GM23338 (cell line): Measurements from ENCODE around the gene PLA2G2E.

ENCODE experiments used
- CREB1 ChIP-seq: fragments of 250-450 bp; sonication (Bioruptor Pico); IDR thresholded peaks from 2 replicates; pipeline ENCODE4 v1.5.0; 2020; ENCODE audit warnings: low read depth, mild to moderate bottlenecking, moderate library complexity
- CTCF ChIP-seq, 2 experiments: fragments of 200-600 bp in 1 of 2; sonication (generic) in 1 of 2; conservative IDR thresholded peaks; 2 replicates each; pipeline versions ENCODE4 v1.5.1 to v1.6.1; 2016 to 2017; ENCODE audit warnings: antibody characterized with exemption in 2 of 2, low read depth in 2 of 2, mild to moderate bottlenecking in 2 of 2, moderate library complexity in 1 of 2
- EZH2 ChIP-seq: fragments of 200-600 bp; sonication (generic); IDR thresholded peaks from one replicate; pipeline ENCODE4 v1.8.0; 2017; ENCODE audit warnings: antibody characterized with exemption, mild to moderate bottlenecking, low read depth; ENCODE audit not compliant: unreplicated experiment
- EZH2phosphoT487 ChIP-seq: fragments of 200-600 bp; sonication (generic); IDR thresholded peaks from one replicate; pipeline ENCODE4 v1.8.1; 2018; ENCODE audit warnings: antibody characterized with exemption; ENCODE audit not compliant: unreplicated experiment
- NANOG ChIP-seq: IDR thresholded peaks from 2 replicates; pipeline ENCODE4 v1.6.1; 2016; ENCODE audit warnings: antibody characterized with exemption, borderline replicate concordance
- POLR2AphosphoS5 ChIP-seq: IDR thresholded peaks from 2 replicates; pipeline ENCODE4 v1.6.1; 2016; ENCODE audit warnings: antibody characterized with exemption, low read depth
- ZNF331 ChIP-seq: fragments of 250-450 bp; sonication (Bioruptor Pico); IDR thresholded peaks from 2 replicates; pipeline ENCODE4 v1.5.0; 2020; ENCODE audit warnings: low read depth, mild to moderate bottlenecking, moderate library complexity
- TF ChIP-seq, protein P1 (sequence below): IDR thresholded peaks from one replicate; pipeline ENCODE4 v1.6.1; 2018; ENCODE audit warnings: antibody characterized with exemption; ENCODE audit not compliant: unreplicated experiment
- TF ChIP-seq, protein P2 (sequence below): IDR thresholded peaks from 2 replicates; pipeline ENCODE4 v1.6.1; 2016; ENCODE audit warnings: antibody characterized with exemption

DNA sequence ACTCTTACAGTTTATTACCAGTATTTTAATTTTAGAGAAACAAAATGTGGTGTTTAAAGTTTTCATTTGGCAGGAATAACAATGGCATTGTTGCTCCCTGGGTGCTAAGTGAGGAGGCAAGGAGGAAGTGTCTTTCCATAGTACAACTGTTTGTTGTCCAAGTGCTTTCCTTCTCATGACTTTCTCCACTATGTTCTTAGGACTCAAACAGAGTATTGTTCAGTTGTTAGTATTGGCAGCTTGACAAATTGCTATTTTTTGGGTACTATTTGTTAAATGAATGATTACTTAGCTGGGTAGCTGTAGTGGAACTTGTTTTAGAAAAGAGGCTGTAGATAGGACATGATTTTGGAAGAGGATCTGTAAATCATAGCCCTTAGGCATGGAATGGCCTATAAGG is 33.8 kb downstream of the PLA2G2E start:
- TF ChIP-seq CTCF (conservative IDR thresholded peaks at IDR 0.05; ENCODE audit: low read depth in 2 of 2) (no peak), NANOG (no peak), EZH2phosphoT487 (no peak), POLR2AphosphoS5 (no peak), EZH2 (no peak), ZNF331 (CRISPR knock-in tag) (no peak), CREB1 (CRISPR knock-in tag) (no peak)
- TF ChIP-seq, protein P1, sequence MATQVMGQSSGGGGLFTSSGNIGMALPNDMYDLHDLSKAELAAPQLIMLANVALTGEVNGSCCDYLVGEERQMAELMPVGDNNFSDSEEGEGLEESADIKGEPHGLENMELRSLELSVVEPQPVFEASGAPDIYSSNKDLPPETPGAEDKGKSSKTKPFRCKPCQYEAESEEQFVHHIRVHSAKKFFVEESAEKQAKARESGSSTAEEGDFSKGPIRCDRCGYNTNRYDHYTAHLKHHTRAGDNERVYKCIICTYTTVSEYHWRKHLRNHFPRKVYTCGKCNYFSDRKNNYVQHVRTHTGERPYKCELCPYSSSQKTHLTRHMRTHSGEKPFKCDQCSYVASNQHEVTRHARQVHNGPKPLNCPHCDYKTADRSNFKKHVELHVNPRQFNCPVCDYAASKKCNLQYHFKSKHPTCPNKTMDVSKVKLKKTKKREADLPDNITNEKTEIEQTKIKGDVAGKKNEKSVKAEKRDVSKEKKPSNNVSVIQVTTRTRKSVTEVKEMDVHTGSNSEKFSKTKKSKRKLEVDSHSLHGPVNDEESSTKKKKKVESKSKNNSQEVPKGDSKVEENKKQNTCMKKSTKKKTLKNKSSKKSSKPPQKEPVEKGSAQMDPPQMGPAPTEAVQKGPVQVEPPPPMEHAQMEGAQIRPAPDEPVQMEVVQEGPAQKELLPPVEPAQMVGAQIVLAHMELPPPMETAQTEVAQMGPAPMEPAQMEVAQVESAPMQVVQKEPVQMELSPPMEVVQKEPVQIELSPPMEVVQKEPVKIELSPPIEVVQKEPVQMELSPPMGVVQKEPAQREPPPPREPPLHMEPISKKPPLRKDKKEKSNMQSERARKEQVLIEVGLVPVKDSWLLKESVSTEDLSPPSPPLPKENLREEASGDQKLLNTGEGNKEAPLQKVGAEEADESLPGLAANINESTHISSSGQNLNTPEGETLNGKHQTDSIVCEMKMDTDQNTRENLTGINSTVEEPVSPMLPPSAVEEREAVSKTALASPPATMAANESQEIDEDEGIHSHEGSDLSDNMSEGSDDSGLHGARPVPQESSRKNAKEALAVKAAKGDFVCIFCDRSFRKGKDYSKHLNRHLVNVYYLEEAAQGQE = no peak
- TF ChIP-seq, protein P2, sequence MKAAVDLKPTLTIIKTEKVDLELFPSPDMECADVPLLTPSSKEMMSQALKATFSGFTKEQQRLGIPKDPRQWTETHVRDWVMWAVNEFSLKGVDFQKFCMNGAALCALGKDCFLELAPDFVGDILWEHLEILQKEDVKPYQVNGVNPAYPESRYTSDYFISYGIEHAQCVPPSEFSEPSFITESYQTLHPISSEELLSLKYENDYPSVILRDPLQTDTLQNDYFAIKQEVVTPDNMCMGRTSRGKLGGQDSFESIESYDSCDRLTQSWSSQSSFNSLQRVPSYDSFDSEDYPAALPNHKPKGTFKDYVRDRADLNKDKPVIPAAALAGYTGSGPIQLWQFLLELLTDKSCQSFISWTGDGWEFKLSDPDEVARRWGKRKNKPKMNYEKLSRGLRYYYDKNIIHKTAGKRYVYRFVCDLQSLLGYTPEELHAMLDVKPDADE = no peak
